ENCODE data around the gene SLC25A25. TPM values are rescaled to one million over a fixed set of nuclear protein-coding genes. Genes with fewer than 3 reads are reported as not detected.

SLC25A25 gene
- total and polyA plus RNA-seq, 2 of the 8 experiments (the other 6 are each of a cell fraction or from before 2014, with no cell fraction given), result 6.5 to 18.5 TPM

DNA sequence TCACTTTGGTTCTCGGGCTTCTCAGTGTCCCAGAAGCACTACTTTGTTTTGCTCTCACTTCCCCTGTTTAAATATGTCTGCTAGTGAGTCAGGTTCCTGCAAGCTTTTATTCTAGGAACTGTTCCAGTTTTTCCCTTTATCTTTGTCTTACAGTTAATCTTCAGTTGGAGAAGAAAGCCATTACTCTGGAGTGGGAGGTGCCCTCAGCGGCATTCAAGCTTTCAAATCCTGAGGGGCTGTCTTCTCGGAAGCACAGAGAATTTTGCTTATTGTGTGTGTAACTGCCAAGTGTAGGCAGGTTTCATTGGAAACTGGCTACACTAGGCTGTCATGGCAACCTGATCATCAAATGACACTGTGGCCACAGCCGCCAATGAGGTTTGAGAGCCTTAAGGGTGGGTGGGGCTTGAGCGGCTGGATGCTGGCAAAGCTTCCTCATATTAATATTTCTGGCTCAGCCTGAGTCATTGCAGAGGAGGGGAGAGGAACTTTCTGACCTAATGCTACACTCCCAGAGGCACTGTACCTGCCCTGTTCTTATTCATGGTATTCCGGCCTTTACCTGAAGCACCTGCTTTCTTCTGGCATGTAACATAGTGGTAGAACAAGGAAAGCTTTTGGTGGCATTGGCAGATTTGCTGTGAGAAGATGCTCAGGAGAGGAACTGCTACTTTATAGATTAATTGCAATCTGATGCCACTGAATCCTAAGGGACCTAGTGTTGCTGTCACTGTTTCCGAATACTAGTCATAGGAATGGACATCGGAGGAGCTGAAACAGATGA lies 26.3 kb downstream of the SLC25A25 start (continued):
- TF ChIP-seq, protein P1, sequence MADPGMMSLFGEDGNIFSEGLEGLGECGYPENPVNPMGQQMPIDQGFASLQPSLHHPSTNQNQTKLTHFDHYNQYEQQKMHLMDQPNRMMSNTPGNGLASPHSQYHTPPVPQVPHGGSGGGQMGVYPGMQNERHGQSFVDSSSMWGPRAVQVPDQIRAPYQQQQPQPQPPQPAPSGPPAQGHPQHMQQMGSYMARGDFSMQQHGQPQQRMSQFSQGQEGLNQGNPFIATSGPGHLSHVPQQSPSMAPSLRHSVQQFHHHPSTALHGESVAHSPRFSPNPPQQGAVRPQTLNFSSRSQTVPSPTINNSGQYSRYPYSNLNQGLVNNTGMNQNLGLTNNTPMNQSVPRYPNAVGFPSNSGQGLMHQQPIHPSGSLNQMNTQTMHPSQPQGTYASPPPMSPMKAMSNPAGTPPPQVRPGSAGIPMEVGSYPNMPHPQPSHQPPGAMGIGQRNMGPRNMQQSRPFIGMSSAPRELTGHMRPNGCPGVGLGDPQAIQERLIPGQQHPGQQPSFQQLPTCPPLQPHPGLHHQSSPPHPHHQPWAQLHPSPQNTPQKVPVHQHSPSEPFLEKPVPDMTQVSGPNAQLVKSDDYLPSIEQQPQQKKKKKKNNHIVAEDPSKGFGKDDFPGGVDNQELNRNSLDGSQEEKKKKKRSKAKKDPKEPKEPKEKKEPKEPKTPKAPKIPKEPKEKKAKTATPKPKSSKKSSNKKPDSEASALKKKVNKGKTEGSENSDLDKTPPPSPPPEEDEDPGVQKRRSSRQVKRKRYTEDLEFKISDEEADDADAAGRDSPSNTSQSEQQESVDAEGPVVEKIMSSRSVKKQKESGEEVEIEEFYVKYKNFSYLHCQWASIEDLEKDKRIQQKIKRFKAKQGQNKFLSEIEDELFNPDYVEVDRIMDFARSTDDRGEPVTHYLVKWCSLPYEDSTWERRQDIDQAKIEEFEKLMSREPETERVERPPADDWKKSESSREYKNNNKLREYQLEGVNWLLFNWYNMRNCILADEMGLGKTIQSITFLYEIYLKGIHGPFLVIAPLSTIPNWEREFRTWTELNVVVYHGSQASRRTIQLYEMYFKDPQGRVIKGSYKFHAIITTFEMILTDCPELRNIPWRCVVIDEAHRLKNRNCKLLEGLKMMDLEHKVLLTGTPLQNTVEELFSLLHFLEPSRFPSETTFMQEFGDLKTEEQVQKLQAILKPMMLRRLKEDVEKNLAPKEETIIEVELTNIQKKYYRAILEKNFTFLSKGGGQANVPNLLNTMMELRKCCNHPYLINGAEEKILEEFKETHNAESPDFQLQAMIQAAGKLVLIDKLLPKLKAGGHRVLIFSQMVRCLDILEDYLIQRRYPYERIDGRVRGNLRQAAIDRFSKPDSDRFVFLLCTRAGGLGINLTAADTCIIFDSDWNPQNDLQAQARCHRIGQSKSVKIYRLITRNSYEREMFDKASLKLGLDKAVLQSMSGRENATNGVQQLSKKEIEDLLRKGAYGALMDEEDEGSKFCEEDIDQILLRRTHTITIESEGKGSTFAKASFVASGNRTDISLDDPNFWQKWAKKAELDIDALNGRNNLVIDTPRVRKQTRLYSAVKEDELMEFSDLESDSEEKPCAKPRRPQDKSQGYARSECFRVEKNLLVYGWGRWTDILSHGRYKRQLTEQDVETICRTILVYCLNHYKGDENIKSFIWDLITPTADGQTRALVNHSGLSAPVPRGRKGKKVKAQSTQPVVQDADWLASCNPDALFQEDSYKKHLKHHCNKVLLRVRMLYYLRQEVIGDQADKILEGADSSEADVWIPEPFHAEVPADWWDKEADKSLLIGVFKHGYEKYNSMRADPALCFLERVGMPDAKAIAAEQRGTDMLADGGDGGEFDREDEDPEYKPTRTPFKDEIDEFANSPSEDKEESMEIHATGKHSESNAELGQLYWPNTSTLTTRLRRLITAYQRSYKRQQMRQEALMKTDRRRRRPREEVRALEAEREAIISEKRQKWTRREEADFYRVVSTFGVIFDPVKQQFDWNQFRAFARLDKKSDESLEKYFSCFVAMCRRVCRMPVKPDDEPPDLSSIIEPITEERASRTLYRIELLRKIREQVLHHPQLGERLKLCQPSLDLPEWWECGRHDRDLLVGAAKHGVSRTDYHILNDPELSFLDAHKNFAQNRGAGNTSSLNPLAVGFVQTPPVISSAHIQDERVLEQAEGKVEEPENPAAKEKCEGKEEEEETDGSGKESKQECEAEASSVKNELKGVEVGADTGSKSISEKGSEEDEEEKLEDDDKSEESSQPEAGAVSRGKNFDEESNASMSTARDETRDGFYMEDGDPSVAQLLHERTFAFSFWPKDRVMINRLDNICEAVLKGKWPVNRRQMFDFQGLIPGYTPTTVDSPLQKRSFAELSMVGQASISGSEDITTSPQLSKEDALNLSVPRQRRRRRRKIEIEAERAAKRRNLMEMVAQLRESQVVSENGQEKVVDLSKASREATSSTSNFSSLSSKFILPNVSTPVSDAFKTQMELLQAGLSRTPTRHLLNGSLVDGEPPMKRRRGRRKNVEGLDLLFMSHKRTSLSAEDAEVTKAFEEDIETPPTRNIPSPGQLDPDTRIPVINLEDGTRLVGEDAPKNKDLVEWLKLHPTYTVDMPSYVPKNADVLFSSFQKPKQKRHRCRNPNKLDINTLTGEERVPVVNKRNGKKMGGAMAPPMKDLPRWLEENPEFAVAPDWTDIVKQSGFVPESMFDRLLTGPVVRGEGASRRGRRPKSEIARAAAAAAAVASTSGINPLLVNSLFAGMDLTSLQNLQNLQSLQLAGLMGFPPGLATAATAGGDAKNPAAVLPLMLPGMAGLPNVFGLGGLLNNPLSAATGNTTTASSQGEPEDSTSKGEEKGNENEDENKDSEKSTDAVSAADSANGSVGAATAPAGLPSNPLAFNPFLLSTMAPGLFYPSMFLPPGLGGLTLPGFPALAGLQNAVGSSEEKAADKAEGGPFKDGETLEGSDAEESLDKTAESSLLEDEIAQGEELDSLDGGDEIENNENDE (IDR thresholded peaks at IDR 0.05; ENCODE audit: insufficient replicate concordance, low read length), result no peak
- TF ChIP-seq BACH1 (IDR thresholded peaks at IDR 0.05; ENCODE audit: low read length) (no peak), USF2 (IDR thresholded peaks at IDR 0.05; ENCODE audit: low read length) (no peak), SP1 (IDR thresholded peaks at IDR 0.05; ENCODE audit: low read depth, low read length) (peak; percentile 49; the same call in 1 of the 2 replicates), ASH2L (IDR thresholded peaks at IDR 0.05; ENCODE audit: low read length) (no peak), RAD21 (IDR thresholded peaks at IDR 0.05 in 1 of 2, conservative IDR thresholded peaks at IDR 0.05 in 1 of 2; ENCODE audit: low read depth in 2 of 2, low read length in 2 of 2) (no peak), SRF (IDR thresholded peaks at IDR 0.05; ENCODE audit: low read depth, low read length) (no peak), SIRT6 (IDR thresholded peaks at IDR 0.05; ENCODE audit: low read length) (no peak), SIX5 (IDR thresholded peaks at IDR 0.05; ENCODE audit: low read depth, low read length) (no peak)
